ENCODE data around the gene SDK2.
"Not testable (repeated sequence)": the region's sequence is repeated elsewhere in the genome, so short reads cannot be mapped to it uniquely, and the experiment has no call there.

Gene SDK2

DNA sequence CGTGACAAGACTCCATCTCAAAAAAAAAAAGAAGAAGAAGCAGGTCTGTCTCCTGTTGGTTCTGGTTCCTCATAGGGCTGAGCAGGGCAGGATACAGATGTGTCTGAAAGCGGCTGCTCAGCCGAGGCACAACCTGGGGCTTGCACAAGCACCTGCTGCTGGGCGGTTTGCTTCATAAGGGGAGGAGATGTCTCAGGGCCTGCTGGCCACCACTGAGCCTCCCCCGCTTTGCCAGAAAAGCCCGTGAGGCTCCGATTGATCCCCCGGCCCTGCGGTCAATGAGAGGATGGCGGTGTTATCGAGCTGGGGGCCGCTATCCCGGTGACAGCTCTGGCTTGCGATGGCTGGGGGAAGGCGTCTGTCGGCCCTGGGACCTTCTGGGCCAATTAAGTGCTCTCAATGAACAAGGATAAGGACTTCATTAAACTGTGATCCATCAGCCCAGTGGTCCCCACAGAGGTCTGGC is 162.0 kb downstream of the SDK2 start:
- no peak overlapping the region for H3K4me3 ChIP-seq (ENCODE audit: low read depth in 1 of 2, low read length in 2 of 2)
- no peaks in the 10 kb centered on the region for H3K36me3 ChIP-seq (ENCODE audit: control insufficient read depth in 1 of 2, insufficient read depth in 2 of 2, low read length in 2 of 2)
- H3K4me1 ChIP-seq (ENCODE audit: control insufficient read depth in 1 of 2, insufficient read depth in 2 of 2, low read length in 2 of 2) = no peaks in the 10 kb centered on the region
- H3K27ac ChIP-seq (ENCODE audit: low read length) = no peak overlapping the region
- H3K9me3 ChIP-seq (ENCODE audit: control insufficient read depth in 1 of 2, low read length in 2 of 2) = peaks cover 0 to 8% of the 10 kb centered on the region in 2 donors
- H3K27me3 ChIP-seq (ENCODE audit: low read depth, low read length) = no peaks in the 10 kb centered on the region

DNA sequence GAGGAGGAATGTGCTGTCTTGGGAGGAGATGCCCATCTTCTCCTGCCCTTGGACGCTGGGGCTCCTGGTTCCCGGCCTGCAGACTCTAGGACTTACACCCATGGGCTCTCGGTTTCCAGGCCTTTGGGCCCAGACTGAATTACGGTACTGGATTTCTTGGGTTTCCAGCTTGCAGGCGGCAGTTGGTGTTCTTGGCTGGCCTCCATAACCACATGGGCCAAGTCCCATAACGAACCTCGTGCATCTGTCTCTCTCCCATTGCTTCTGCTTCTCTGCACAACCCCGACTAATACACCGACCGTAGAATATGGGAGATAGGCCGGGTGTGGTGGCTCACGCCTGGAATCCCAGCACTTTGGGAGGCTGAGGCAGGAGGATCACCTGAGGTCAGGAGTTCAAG is 162.6 kb downstream of the SDK2 start:
- no peaks in the 10 kb centered on the region for H3K36me3 ChIP-seq (ENCODE audit: control insufficient read depth in 1 of 2, insufficient read depth in 2 of 2, low read length in 2 of 2)
- no peaks in the 10 kb centered on the region for H3K4me1 ChIP-seq (ENCODE audit: control insufficient read depth in 1 of 2, insufficient read depth in 2 of 2, low read length in 2 of 2)
- no peaks in the 10 kb centered on the region for H3K27me3 ChIP-seq (ENCODE audit: low read depth, low read length)
- H3K27ac ChIP-seq (ENCODE audit: low read length) = no peak overlapping the region
- no peak overlapping the region for H3K4me3 ChIP-seq (ENCODE audit: low read depth in 1 of 2, low read length in 2 of 2)
- H3K9me3 ChIP-seq (ENCODE audit: control insufficient read depth in 1 of 2, low read length in 2 of 2) = peaks cover 0 to 8% of the 10 kb centered on the region in 2 donors

DNA sequence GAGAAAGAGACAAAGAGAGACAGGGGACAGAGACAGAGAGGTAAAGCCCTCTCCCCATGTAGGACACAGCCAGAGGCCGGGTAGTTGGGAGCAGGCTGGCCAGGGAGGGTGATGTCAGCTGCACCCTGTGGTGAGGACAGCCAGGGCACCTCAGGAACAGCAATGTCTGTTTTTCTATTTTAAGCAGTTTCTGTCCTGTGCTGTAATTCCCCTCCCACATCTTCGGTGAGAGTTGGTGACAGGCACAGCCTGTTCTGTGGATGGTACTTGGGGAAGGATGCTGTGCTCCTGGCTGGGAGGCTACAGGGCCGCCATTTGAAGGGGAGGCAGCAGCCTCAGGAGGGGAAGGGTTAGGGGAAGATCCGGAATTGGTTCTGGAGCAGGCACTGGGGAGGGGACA is 163.5 kb downstream of the SDK2 start:
- H3K27ac ChIP-seq (ENCODE audit: low read length) = no peak overlapping the region
- no peaks in the 10 kb centered on the region for H3K36me3 ChIP-seq (ENCODE audit: control insufficient read depth in 1 of 2, insufficient read depth in 2 of 2, low read length in 2 of 2)
- H3K27me3 ChIP-seq (ENCODE audit: low read depth, low read length) = no peaks in the 10 kb centered on the region
- H3K9me3 ChIP-seq (ENCODE audit: control insufficient read depth in 1 of 2, low read length in 2 of 2) = peaks cover 0 to 8% of the 10 kb centered on the region in 2 donors
- H3K4me1 ChIP-seq (ENCODE audit: control insufficient read depth in 1 of 2, insufficient read depth in 2 of 2, low read length in 2 of 2) = no peaks in the 10 kb centered on the region
- H3K4me3 ChIP-seq (ENCODE audit: low read depth in 1 of 2, low read length in 2 of 2) = no peak overlapping the region

DNA sequence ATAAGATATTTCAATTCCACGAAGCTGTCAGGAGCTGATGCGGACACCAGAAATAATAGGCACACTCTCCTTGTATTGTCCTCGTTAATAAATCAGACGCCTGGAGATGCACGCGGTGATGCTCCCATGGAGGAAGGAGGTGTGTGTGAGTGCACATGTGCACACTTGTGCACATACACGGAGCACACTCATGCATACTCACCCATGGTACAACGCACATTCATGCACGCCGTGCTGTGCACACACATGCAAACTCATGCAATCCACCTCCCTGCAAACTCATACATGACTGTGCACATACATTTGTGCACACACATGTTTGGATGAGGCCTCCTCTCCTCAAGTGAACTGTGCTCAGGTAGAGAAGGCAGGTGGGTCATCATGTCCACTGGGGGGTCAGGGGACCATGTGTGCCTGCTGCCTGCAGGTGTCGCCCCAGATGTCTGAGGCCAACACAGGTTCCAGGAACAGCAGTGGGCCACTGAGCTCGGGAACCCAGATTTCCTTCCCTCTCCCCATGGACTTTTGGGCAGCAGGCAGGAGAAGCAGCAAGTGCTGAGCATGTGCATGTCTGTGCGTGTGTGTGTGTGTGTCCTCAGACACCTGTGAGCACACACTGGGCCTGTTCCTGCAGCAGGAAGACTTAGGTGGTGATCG is 165.3 kb downstream of the SDK2 start:
- H3K27me3 ChIP-seq (ENCODE audit: low read depth, low read length) = no peaks in the 10 kb centered on the region
- H3K9me3 ChIP-seq (ENCODE audit: control insufficient read depth in 1 of 2, low read length in 2 of 2) = no peaks in the 10 kb centered on the region
- H3K36me3 ChIP-seq (ENCODE audit: control insufficient read depth in 1 of 2, insufficient read depth in 2 of 2, low read length in 2 of 2) = no peaks in the 10 kb centered on the region
- no peaks in the 10 kb centered on the region for H3K4me1 ChIP-seq (ENCODE audit: control insufficient read depth in 1 of 2, insufficient read depth in 2 of 2, low read length in 2 of 2)
- no peak overlapping the region for H3K4me3 ChIP-seq (ENCODE audit: low read depth in 1 of 2, low read length in 2 of 2)
- no peak overlapping the region for H3K27ac ChIP-seq (ENCODE audit: low read length)

DNA sequence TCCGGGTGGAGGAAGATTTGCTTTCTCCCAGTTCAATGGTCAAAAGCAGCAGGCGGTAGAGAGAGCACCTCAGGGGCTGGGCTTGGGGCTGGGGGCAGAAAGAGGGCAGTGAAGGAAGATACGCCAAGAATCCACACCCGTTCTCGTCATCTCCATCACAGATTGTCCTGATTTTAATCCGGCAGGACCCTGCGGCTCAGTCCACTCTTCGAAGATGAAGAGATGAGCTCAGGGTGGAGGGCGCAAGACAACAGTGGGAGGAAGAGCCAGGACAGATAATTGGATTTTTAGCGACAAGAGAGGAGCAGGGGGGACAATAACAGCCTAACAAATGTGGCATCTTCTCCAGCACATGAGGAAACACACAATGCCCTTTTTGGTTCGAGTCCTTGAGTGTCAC is 165.9 kb downstream of the SDK2 start:
- Histone ChIP-seq H3K4me1 (ENCODE audit: control insufficient read depth in 1 of 2, insufficient read depth in 2 of 2, low read length in 2 of 2) (no peaks in the 10 kb centered on the region), H3K27me3 (ENCODE audit: low read depth, low read length) (no peaks in the 10 kb centered on the region), H3K9me3 (ENCODE audit: control insufficient read depth in 1 of 2, low read length in 2 of 2) (no peaks in the 10 kb centered on the region), H3K36me3 (ENCODE audit: control insufficient read depth in 1 of 2, insufficient read depth in 2 of 2, low read length in 2 of 2) (no peaks in the 10 kb centered on the region), H3K27ac (ENCODE audit: low read length) (no peak overlapping the region), H3K4me3 (ENCODE audit: low read depth in 1 of 2, low read length in 2 of 2) (no peak overlapping the region)

DNA sequence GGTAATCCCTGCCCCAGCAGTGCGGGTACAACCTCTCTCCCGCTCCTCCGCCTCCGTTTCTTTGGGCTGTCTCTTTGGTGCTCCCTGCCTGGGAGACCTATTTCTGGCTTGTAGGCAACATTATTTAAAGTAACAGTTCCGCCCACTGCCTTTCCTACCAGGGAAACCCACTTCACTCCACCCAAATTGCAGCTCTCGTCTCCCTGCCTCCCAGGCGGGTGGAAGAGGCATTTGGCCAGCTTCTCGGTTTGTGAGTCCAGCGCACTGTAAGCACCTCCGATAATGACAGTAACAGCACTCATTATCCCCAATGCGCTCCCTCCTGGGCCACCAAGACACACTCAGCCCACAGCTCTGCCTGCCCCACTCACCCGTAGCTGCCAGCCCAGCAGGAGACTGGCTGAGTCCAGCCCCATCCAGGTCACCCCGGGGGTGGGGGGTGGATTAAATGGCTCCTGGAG is 167.3 kb downstream of the SDK2 start:
- Histone ChIP-seq H3K27ac (ENCODE audit: low read length) (no peak overlapping the region), H3K36me3 (ENCODE audit: control insufficient read depth in 1 of 2, insufficient read depth in 2 of 2, low read length in 2 of 2) (no peaks in the 10 kb centered on the region), H3K9me3 (ENCODE audit: control insufficient read depth in 1 of 2, low read length in 2 of 2) (no peaks in the 10 kb centered on the region), H3K27me3 (ENCODE audit: low read depth, low read length) (no peaks in the 10 kb centered on the region), H3K4me3 (ENCODE audit: low read depth in 1 of 2, low read length in 2 of 2) (no peak overlapping the region), H3K4me1 (ENCODE audit: control insufficient read depth in 1 of 2, insufficient read depth in 2 of 2, low read length in 2 of 2) (no peaks in the 10 kb centered on the region)

DNA sequence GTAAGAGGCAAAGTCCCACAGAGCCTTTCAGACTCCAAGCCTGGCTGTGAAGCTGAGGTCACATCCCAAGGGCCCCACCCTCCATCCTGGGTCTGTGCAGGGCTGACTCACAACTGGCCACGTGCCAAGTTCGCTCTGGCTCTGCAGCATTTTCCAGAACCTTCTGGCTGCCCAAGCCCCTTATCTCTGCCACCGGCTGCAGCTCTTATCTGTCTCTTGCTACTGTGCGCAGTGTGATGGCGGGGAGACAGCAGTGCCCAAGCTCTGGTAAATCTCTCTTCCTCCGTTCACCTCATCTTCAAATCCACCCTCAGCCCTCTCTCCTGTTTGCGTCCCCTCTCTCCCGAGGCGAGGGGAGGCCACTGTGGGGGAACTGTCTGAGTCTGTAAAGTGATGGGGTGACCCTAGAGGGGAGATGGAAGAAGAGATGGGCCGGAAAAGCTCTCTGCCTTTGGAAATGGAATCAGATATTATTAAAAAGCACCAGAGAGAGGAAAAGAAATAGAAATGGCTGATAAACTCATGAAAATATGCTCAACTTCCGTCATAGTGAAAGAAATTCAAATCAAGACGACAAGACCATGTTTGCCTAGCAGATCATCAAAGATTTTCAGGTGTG is 169.8 kb downstream of the SDK2 start:
- H3K27me3 ChIP-seq (ENCODE audit: low read depth, low read length) = no peaks in the 10 kb centered on the region

DNA sequence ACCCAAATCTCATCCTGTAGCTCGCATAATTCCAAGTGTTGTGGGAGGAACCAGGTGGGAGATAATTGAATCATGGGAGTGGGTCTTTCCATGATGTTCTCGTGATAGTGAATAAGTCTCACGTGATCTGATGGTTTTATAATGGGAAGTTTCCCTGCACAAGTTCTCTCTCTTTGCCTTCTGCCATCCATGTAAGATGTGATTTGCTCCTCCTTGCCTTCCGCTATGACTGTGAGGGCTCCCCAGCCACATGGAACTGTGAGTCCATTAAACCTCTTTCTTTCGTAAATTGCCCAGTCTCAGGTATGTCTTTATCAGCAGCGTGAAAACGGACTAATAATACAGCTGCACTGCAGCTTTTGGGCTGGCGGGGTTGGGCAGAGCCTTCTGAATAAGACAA is 171.5 kb downstream of the SDK2 start:
- not testable (repeated sequence) for H3K27ac ChIP-seq (ENCODE audit: low read length); H3K9me3 ChIP-seq (ENCODE audit: control insufficient read depth in 1 of 2, low read length in 2 of 2); H3K27me3 ChIP-seq (ENCODE audit: low read depth, low read length); H3K36me3 ChIP-seq (ENCODE audit: control insufficient read depth in 1 of 2, insufficient read depth in 2 of 2, low read length in 2 of 2); H3K4me1 ChIP-seq (ENCODE audit: control insufficient read depth in 1 of 2, insufficient read depth in 2 of 2, low read length in 2 of 2); H3K4me3 ChIP-seq (ENCODE audit: low read depth in 1 of 2, low read length in 2 of 2)

More for the DNA sequence above, 169.8 kb downstream of the SDK2 start:
- H3K9me3 ChIP-seq (ENCODE audit: control insufficient read depth in 1 of 2, low read length in 2 of 2) = no peaks in the 10 kb centered on the region
- no peak overlapping the region for H3K27ac ChIP-seq (ENCODE audit: low read length)
- no peaks in the 10 kb centered on the region for H3K4me1 ChIP-seq (ENCODE audit: control insufficient read depth in 1 of 2, insufficient read depth in 2 of 2, low read length in 2 of 2)
- H3K36me3 ChIP-seq (ENCODE audit: control insufficient read depth in 1 of 2, insufficient read depth in 2 of 2, low read length in 2 of 2) = no peaks in the 10 kb centered on the region
- no peak overlapping the region for H3K4me3 ChIP-seq (ENCODE audit: low read depth in 1 of 2, low read length in 2 of 2)

DNA sequence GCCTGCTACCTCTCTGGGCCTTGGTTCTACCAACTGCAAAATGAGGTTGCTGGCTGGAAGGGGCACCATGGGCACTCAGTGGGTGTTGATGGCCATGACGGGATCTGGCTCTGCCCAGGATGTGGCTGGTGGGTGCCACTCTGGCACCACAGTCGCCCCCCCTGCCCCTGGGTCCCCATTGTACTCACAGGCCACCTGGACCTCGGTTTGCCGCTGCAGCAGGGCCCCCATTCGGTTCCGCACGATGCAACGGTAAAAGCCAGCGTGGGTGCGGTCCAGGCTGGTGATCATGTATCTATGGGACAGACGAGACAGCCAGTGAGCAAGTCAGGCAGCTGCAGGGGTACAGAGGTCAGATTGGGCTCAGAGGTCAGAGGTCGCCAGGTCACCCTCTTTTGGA is 172.3 kb downstream of the SDK2 start:
- H3K36me3 ChIP-seq (ENCODE audit: control insufficient read depth in 1 of 2, insufficient read depth in 2 of 2, low read length in 2 of 2) = no peaks in the 10 kb centered on the region
- no peak overlapping the region for H3K4me3 ChIP-seq (ENCODE audit: low read depth in 1 of 2, low read length in 2 of 2)
- H3K9me3 ChIP-seq (ENCODE audit: control insufficient read depth in 1 of 2, low read length in 2 of 2) = no peaks in the 10 kb centered on the region
- H3K27ac ChIP-seq (ENCODE audit: low read length) = no peak overlapping the region
- no peaks in the 10 kb centered on the region for H3K4me1 ChIP-seq (ENCODE audit: control insufficient read depth in 1 of 2, insufficient read depth in 2 of 2, low read length in 2 of 2)
- no peaks in the 10 kb centered on the region for H3K27me3 ChIP-seq (ENCODE audit: low read depth, low read length)

DNA sequence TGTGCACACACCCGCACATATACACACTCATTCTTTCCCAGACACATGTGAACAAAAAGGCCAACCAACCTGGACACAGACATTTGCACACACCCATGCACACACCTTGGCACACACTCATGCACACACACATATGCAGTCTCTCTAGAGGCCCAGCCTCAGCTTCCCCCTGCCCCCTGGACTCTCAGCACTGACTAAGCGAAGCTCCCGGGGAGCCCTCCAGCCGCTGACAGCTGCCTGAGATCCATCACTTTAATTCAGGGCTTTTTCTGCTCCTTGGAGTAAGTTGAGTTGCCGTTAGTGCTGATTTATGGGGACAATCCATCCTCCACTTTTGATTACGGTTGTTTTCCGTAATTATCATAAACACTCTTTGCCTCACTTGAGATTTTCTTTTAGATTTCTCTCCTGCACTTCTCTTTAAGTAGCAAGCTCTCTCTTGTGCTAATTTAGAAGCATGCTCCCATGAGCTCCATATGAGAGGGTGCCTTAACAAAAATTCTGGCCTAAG is 173.9 kb downstream of the SDK2 start:
- Histone ChIP-seq H3K4me3 (ENCODE audit: low read depth in 1 of 2, low read length in 2 of 2) (no peak overlapping the region), H3K4me1 (ENCODE audit: control insufficient read depth in 1 of 2, insufficient read depth in 2 of 2, low read length in 2 of 2) (no peaks in the 10 kb centered on the region), H3K27ac (ENCODE audit: low read length) (no peak overlapping the region), H3K36me3 (ENCODE audit: control insufficient read depth in 1 of 2, insufficient read depth in 2 of 2, low read length in 2 of 2) (no peaks in the 10 kb centered on the region), H3K9me3 (ENCODE audit: control insufficient read depth in 1 of 2, low read length in 2 of 2) (no peaks in the 10 kb centered on the region), H3K27me3 (ENCODE audit: low read depth, low read length) (no peaks in the 10 kb centered on the region)

DNA sequence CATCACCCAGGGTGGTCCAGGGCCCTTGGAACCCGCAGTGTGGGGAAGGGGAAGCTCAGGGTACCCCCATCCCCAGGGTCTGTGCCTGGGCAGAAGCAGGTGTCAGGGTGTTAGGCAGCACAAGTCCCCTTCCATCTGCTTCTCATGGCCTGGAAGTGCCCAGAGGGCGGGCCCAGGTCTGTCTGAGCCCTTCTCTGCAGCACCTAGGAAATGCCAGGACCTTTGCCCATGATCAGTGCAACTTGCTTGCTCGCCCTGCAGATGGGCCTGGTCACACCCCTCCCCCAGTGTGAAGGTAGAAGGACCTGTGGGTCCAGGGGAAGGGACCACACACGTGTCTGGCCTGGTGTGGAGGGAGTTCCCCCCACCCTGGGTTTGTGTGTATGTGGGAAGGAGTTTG is 174.9 kb downstream of the SDK2 start:
- H3K27ac ChIP-seq (ENCODE audit: low read length) = no peak overlapping the region
- no peaks in the 10 kb centered on the region for H3K4me1 ChIP-seq (ENCODE audit: control insufficient read depth in 1 of 2, insufficient read depth in 2 of 2, low read length in 2 of 2)
- no peak overlapping the region for H3K4me3 ChIP-seq (ENCODE audit: low read depth in 1 of 2, low read length in 2 of 2)
- H3K36me3 ChIP-seq (ENCODE audit: control insufficient read depth in 1 of 2, insufficient read depth in 2 of 2, low read length in 2 of 2) = no peaks in the 10 kb centered on the region
- no peaks in the 10 kb centered on the region for H3K27me3 ChIP-seq (ENCODE audit: low read depth, low read length)
- no peaks in the 10 kb centered on the region for H3K9me3 ChIP-seq (ENCODE audit: control insufficient read depth in 1 of 2, low read length in 2 of 2)

Data from muscle layer of duodenum (tissue), 2 donors.